GM18499 (cell line): Measurements from ENCODE around the gene ZNF771.
"Not testable (repeated sequence)": the region's sequence is repeated elsewhere in the genome, so short reads cannot be mapped to it uniquely, and the experiment has no call there.

Experiments used
- ATAC-seq: cut with Tn5 transposase; IDR thresholded peaks from one replicate; pipeline ENCODE4 v1.9.1; 2021; ENCODE audit warnings: moderate number of reproducible peaks; ENCODE audit not compliant: insufficient read depth, unreplicated experiment

The ZNF771 gene

DNA sequence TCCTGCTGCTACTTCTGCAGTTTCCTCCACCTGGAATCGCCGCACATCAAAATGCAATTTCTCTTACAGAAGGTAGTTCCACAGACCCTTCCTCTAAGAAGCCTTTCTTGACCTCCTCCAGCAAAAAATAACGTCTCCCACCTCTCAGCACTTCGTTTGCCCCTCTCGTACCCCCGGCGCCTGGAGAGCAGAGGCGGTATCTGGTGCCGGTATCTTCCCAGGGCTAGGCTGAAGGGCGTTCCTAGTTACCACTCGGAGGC is 21.9 kb downstream of the ZNF771 start:
- no peak for ATAC-seq

- peak; percentile 87 for ATAC-seq
These were observed 22.4 kb downstream of the ZNF771 start, which contains the start of gene DCTPP1 for GRCh38 chr16:30429678-30430427. TSS of gene DCTPP1 (minus strand) at chr16:30430030. CDS start at chr16:30429980, 50 bp downstream.

DNA sequence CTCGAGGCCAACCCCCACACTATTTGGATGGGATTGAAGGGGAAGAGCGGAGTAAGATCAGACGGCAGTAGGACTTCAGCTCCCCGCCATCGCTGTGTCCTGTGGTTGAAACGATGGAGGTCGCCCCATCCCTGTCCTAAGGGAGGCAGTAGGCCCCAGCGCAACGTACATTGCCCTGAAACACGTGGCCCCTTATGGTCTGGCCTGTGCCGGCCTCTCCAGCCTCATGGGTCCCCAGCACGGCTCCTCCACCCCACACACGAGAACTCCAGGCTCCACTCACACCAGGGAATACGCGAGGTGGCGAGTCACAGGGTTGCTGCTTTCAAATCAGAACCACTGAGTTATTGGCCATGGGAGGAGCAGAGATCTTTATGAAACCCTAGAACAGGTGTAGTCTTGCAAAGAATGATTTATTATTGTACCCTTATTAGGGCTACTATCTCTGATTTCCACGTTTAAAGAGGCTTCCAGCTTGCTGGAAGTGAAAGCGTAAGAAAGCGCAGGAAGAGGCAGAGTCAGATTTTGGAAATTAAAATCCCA is 23.1 kb downstream of the ZNF771 start:
- no peak for ATAC-seq

DNA sequence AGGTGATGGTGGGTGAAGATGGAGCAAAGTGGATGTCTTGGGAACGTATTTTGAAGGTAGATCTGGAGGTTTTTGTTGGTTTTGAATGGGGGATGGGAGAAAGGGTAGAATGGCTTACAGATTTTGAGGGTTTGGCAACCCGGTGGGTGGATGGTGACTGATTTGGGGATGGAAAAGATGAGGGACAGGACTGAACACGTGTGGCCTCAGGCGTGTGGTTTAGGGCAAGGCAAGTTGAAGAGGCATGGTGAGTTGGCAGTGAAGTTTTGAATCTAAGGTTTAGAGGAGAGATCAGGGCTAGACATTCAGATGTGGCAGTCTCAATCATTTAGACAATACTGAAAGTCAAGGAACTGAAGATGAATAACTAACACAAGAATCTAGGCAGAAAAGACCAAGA is 27.4 kb downstream of the ZNF771 start:
- no peak for ATAC-seq

GRCh38 chr16:30437511-30438046 is 30.2 kb downstream of the ZNF771 start:
- ATAC-seq, result no peak

DNA sequence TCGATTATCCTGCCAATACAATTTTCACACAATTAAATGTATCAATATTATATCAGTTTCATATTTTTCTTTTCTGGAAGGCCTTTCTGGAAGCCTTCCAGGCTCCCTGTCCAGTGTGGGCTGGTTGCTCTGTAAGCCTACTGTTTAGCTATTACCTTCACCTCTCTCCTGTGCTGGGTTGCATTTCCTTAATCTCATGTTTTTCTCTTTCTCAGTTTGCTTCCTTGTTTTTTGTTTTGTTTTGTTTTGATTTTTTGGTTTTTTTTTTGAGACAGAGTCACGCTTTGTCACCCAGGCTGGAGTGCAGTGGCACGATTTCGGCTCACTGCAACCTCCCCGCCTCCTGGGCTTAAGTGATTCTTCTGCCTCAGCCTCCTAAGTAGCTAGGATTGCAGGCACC is 31.4 kb downstream of the ZNF771 start:
- no peak for ATAC-seq

DNA sequence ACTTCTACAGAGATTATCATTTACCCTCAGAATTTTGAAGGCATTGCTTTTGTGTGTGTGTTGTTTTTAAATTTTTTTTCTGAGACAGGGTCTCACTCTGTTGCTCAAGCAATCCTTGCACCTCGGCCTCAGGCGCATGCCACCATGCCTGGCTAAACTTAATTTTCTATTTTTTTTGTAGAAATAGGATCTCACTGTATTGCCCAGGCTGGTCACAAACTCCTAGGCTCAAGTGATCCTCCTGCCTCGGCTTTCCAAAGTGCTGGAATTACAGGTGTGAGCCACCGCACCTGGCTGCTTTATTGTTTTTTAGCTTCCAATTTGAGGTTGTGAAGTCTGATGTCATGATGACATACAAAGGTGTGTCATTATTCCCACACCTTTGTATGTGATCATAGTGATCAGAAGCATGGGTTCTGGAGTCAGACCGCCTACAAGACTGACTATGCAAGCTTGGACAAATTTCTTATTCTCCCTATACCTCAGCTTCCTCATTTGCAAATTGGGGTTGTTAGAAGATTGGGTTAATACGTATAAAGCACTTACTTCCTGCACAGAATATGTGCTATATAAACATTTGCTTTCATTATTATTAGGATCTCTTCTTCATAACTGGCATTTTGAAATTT is 32.4 kb downstream of the ZNF771 start:
- no peak for ATAC-seq

DNA sequence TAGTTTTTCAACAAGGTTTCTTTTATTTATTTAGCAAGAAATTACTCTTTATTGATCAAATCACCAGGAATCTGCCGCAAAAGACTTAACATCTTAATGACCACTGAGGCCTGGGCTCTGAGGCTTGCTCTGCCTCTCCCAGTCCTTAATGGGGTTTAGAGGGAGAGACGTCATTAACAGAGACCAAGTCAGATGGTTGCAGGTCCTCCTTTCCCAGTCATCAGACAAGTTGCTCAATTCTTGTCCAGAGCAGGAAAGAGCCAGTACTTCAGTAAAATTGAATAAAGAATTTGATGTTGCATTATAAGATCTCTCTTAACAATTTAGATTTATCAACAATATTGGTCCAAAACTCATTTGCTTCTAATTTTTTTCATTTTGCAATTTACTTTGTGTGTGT is 36.2 kb downstream of the ZNF771 start:
- ATAC-seq, result no peak

GRCh38 chr16:30444231-30445148 is 37.1 kb downstream of the ZNF771 start:
- ATAC-seq, result no peak

GRCh38 chr16:30445149-30445407 is 37.7 kb downstream of the ZNF771 start:
- ATAC-seq, result no peak

GRCh38 chr16:30445408-30446202 is 38.2 kb downstream of the ZNF771 start, which contains the start of gene SEPHS2:
TSS of gene SEPHS2 (minus strand) at chr16:30445874. CDS start at chr16:30445727, 147 bp downstream.
- peak; percentile 80 for ATAC-seq

DNA sequence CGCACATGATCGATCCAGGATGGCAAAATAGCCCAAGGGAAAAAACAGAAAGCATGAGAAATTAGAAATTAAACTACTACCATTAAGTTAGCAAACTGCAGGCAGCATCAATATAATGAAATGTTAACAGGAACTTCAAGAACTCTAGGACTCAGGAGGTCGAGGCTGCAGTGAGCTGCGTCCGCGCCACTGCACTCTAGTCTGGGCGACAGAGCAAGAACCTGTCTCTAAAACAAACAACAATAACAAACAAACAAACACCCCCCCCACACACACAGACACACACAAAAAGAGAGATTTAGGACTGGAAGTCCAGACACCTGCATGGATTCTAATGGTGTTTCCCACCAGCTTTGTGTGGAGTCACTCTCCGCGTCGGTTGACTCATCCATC is 38.8 kb downstream of the ZNF771 start:
- ATAC-seq, result no peak

- no peak for ATAC-seq
These were observed 40.3 kb downstream of the ZNF771 start for GRCh38 chr16:30447512-30448226.

DNA sequence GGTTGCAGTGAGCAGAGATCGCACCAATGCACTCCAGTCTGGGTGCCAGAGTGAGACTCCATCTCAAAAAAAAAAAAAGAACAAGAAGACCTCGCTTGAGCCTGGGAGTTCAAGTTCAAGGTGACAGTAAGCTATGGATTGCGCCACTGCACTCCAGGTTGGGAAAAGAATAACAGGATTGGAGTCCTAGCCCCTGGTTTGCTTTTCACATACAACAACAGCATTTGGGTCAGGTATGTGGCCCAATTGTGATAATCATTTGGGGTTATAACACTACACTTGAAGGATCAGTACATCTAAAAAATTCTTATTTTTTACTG is 41.7 kb downstream of the ZNF771 start:
- ATAC-seq, result no peak

GRCh38 chr16:30452709-30453580 is 45.5 kb downstream of the ZNF771 start:
- ATAC-seq, result not testable (repeated sequence)

DNA sequence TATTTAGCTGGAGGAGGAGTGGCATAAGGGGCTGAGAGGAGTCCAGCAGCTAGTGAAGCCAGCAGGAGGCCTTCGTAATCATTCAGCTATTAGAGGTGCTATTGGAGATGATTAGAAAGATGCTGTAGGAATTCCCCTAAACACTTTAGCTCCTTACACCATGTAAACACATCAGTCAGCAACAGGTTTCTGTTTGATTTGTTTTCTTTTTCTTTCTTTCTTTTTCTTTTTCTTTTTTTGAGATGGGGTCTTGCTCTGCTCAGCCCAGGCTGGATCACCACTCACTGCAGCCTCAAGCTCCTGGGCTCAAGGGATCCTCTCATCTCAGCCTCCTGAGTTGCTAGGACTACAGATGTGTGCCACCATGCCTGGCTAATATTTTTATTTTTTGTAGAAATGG is 48.9 kb downstream of the ZNF771 start:
- no peak for ATAC-seq

GRCh38 chr16:30457256-30457655 is 49.9 kb downstream of the ZNF771 start:
- ATAC-seq, result no peak

DNA sequence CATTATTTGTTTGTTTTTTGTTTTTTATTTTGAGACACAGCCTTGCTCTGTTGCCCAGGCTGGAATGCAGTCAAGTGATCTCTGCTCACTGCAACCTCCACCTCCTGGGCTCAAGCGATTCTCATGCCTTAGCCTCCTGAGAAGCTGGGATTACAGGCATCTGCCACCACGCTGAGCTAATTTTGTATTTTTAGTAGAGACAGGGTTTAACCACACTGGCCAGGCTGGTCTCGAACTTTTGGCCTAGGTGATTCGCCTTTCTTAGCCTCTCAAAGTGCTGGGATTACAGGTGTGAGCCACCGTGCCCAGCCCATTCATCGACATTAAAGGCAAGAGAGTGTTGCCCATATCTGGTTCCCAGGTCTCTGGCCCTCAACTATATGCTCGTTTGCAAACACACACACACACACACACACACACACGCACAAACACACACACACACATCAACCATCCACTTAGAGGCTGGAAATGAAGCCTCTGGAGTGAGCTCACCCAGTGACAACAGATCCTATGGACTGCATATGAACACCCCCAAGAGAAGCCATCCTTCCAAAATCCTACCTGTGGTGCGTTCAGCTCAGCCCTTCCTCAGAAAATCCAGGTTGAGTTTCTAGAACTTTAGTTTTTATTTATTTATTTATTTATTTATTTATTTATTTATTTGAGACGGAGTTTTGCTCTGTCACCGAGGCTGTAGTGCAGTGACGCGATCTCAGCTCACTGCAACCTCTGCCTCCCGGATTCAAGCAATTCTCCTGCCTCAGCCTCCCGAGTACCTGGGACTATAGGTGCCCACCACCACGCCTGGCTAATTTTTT is 50.5 kb downstream of the ZNF771 start:
- ATAC-seq, result no peak
